HepG2 (cell line): Measurements from ENCODE around the gene FAM83G. TPM values are rescaled to one million over a fixed set of nuclear protein-coding genes. Genes with fewer than 3 reads are reported as not detected.
A peak's percentile ranks its signal among the peaks of the same experiment; 100 is the strongest.

Experiments used
- FOXP1 ChIP-seq, 2 experiments: fragments of 450-650 bp in 1 of 2; IDR thresholded peaks; 2 replicates each; pipeline ENCODE4 v1.6.1; 2017 to 2018; ENCODE audit warnings: antibody characterized with exemption in 1 of 2
- ISL2 ChIP-seq: sonication (generic); formaldehyde crosslinking; IDR thresholded peaks from 2 replicates; pipeline ENCODE4 v1.5.0; 2020; ENCODE audit warnings: missing genetic modification reagents
- MED1 ChIP-seq: sonication (generic); formaldehyde crosslinking; IDR thresholded peaks from 2 replicates; pipeline ENCODE4 v1.4.0; 2020; ENCODE audit warnings: missing genetic modification reagents
- MIXL1 ChIP-seq: IDR thresholded peaks from 2 replicates; pipeline ENCODE4 v1.6.1; 2016
- RFX3 ChIP-seq: IDR thresholded peaks from 2 replicates; pipeline ENCODE4 v1.6.1; 2016; ENCODE audit warnings: missing biosample characterization, missing genetic modification reagents
- SIN3A ChIP-seq: IDR thresholded peaks from 2 replicates; pipeline ENCODE4 v1.6.1; 2011; ENCODE audit warnings: low read depth, mild to moderate bottlenecking, control low read depth, low read length, borderline replicate concordance
- SMARCC2 ChIP-seq: fragments of 450-650 bp; IDR thresholded peaks from 2 replicates; pipeline ENCODE4 v1.6.1; 2017; ENCODE audit warnings: antibody characterized with exemption, mild to moderate bottlenecking
- SP5 ChIP-seq: IDR thresholded peaks from 2 replicates; pipeline ENCODE4 v1.6.1; 2016; ENCODE audit warnings: low read depth, borderline replicate concordance
- ZNF282 ChIP-seq: fragments of 450-650 bp; IDR thresholded peaks from 2 replicates; pipeline ENCODE4 v1.6.1; 2018; ENCODE audit not compliant: partially characterized antibody
- ZNF382 ChIP-seq: sonication (generic); formaldehyde crosslinking; IDR thresholded peaks from 2 replicates; pipeline ENCODE4 v1.5.0; 2020; ENCODE audit warnings: missing genetic modification reagents, mild to moderate bottlenecking, borderline replicate concordance
- ZNF564 ChIP-seq: sonication (generic); formaldehyde crosslinking; IDR thresholded peaks from 2 replicates; pipeline ENCODE4 v1.8.1; 2023; ENCODE audit warnings: mild to moderate bottlenecking, missing genetic modification reagents
- ZNF792 ChIP-seq: IDR thresholded peaks from 2 replicates; pipeline ENCODE4 v1.6.1; 2016
- ZNF83 ChIP-seq: sonication (generic); formaldehyde crosslinking; IDR thresholded peaks from 2 replicates; pipeline ENCODE4 v1.4.0; 2020; ENCODE audit warnings: missing genetic modification reagents, mild to moderate bottlenecking, borderline replicate concordance
- ZSCAN12 ChIP-seq: sonication (generic); formaldehyde crosslinking; IDR thresholded peaks from 2 replicates; pipeline ENCODE4 v1.9.0; 2021; ENCODE audit warnings: mild to moderate bottlenecking, missing genetic modification reagents
- polyA plus RNA-seq, 8 experiments: library from polyadenylated mRNA; depleted of rRNA in 3 of 8; stranded (reverse) in 7 of 8; unstranded in 1 of 8; fragments of >200 nt; fragmentation: Illumina TruSeq in 4 of 8; extraction: Trizol in 4 of 8; gene quantifications; 2 replicates each; pipeline versions ENCODE4 v1.2.1 to v1.2.3, GENCODE V29; 2011 to 2016; ENCODE audit warnings: low read depth in 4 of 8, missing spikeins in 1 of 8, mixed read lengths in 1 of 8; ENCODE audit not compliant: insufficient read depth in 1 of 8
- total RNA-seq, 5 experiments: library from RNA; depleted of rRNA; stranded (reverse); fragments of >200 nt; fragmentation: Illumina TruSeq; extraction: Trizol; gene quantifications; 2 replicates each; pipeline ENCODE4 v1.2.3, GENCODE V29; 2016; ENCODE audit warnings: low read depth in 1 of 5
- TF ChIP-seq, protein P1 (sequence below): sonication (generic); formaldehyde crosslinking; IDR thresholded peaks from 2 replicates; pipeline ENCODE4 v1.8.0; 2022; ENCODE audit warnings: missing genetic modification reagents, mild to moderate bottlenecking, moderate library complexity, borderline replicate concordance
- TF ChIP-seq, protein P2 (sequence below): sonication (generic); formaldehyde crosslinking; IDR thresholded peaks from 2 replicates; pipeline ENCODE4 v1.4.0; 2020; ENCODE audit warnings: missing genetic modification reagents
- TF ChIP-seq, protein P3 (sequence below): IDR thresholded peaks from 2 replicates; pipeline ENCODE4 v1.6.1; 2012; ENCODE audit warnings: inconsistent platforms
- TF ChIP-seq, protein P4 (sequence below): sonication (generic); formaldehyde crosslinking; IDR thresholded peaks from 2 replicates; pipeline ENCODE4 v1.4.0; 2020; ENCODE audit warnings: missing genetic modification reagents

FAM83G gene
- total and polyA plus RNA-seq, 2 of the 13 experiments (the other 11 are each of a cell fraction or from before 2014, with no cell fraction given), result 13.7 to 18.6 TPM

DNA sequence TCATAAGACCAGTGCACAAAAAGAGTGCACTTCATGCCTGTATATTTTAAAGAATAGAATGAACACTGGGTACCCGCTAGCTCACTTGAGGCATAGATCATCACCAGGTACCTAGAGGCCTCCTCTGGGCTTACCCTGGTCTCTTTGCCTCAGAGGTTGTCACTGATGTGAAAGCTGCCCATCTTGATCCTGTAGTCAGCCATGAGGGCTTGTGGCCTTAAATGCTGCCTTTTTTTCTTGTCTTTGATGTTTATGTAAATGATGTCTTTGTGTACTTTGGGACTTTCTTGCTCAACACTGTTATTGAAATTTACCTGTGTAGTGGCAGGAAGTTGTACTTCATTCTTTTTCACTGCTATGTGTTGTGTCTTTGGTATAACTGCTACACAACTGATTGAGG, 79.4 kb downstream of the FAM83G start (continued):
- TF ChIP-seq, protein P1, sequence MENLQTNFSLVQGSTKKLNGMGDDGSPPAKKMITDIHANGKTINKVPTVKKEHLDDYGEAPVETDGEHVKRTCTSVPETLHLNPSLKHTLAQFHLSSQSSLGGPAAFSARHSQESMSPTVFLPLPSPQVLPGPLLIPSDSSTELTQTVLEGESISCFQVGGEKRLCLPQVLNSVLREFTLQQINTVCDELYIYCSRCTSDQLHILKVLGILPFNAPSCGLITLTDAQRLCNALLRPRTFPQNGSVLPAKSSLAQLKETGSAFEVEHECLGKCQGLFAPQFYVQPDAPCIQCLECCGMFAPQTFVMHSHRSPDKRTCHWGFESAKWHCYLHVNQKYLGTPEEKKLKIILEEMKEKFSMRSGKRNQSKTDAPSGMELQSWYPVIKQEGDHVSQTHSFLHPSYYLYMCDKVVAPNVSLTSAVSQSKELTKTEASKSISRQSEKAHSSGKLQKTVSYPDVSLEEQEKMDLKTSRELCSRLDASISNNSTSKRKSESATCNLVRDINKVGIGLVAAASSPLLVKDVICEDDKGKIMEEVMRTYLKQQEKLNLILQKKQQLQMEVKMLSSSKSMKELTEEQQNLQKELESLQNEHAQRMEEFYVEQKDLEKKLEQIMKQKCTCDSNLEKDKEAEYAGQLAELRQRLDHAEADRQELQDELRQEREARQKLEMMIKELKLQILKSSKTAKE (CRISPR knock-in tag), result peak; percentile 23; the same call in 1 of the 2 replicates
- TF ChIP-seq MIXL1 (peak; percentile 56; the same call in 1 of the 2 replicates), ZNF83 (no peak), MED1 (CRISPR knock-in tag) (peak; percentile 72), ZSCAN12 (CRISPR knock-in tag) (no peak), SIN3A (no peak), SP5 (no peak), ISL2 (CRISPR knock-in tag) (no peak), RFX3 (CRISPR knock-in tag) (no peak), FOXP1 (IDR thresholded peaks at IDR 0.05) (no peak), FOXP1 (CRISPR knock-in tag; IDR thresholded peaks at IDR 0.05) (peak; percentile 94), ZNF792 (0 out of 2 replicates have a peak, but pooled peaks have one; percentile 34), ZNF382 (CRISPR knock-in tag) (no peak), SMARCC2 (no peak), ZNF564 (CRISPR knock-in tag) (no peak), ZNF282 (no peak)
- TF ChIP-seq, protein P2, sequence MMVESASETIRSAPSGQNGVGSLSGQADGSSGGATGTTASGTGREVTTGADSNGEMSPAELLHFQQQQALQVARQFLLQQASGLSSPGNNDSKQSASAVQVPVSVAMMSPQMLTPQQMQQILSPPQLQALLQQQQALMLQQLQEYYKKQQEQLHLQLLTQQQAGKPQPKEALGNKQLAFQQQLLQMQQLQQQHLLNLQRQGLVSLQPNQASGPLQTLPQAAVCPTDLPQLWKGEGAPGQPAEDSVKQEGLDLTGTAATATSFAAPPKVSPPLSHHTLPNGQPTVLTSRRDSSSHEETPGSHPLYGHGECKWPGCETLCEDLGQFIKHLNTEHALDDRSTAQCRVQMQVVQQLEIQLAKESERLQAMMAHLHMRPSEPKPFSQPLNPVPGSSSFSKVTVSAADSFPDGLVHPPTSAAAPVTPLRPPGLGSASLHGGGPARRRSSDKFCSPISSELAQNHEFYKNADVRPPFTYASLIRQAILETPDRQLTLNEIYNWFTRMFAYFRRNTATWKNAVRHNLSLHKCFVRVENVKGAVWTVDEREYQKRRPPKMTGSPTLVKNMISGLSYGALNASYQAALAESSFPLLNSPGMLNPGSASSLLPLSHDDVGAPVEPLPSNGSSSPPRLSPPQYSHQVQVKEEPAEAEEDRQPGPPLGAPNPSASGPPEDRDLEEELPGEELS, result peak; percentile 82
- TF ChIP-seq, protein P3, sequence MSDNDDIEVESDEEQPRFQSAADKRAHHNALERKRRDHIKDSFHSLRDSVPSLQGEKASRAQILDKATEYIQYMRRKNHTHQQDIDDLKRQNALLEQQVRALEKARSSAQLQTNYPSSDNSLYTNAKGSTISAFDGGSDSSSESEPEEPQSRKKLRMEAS, result peak; percentile 32; the same call in 1 of the 2 replicates
- TF ChIP-seq, protein P4, sequence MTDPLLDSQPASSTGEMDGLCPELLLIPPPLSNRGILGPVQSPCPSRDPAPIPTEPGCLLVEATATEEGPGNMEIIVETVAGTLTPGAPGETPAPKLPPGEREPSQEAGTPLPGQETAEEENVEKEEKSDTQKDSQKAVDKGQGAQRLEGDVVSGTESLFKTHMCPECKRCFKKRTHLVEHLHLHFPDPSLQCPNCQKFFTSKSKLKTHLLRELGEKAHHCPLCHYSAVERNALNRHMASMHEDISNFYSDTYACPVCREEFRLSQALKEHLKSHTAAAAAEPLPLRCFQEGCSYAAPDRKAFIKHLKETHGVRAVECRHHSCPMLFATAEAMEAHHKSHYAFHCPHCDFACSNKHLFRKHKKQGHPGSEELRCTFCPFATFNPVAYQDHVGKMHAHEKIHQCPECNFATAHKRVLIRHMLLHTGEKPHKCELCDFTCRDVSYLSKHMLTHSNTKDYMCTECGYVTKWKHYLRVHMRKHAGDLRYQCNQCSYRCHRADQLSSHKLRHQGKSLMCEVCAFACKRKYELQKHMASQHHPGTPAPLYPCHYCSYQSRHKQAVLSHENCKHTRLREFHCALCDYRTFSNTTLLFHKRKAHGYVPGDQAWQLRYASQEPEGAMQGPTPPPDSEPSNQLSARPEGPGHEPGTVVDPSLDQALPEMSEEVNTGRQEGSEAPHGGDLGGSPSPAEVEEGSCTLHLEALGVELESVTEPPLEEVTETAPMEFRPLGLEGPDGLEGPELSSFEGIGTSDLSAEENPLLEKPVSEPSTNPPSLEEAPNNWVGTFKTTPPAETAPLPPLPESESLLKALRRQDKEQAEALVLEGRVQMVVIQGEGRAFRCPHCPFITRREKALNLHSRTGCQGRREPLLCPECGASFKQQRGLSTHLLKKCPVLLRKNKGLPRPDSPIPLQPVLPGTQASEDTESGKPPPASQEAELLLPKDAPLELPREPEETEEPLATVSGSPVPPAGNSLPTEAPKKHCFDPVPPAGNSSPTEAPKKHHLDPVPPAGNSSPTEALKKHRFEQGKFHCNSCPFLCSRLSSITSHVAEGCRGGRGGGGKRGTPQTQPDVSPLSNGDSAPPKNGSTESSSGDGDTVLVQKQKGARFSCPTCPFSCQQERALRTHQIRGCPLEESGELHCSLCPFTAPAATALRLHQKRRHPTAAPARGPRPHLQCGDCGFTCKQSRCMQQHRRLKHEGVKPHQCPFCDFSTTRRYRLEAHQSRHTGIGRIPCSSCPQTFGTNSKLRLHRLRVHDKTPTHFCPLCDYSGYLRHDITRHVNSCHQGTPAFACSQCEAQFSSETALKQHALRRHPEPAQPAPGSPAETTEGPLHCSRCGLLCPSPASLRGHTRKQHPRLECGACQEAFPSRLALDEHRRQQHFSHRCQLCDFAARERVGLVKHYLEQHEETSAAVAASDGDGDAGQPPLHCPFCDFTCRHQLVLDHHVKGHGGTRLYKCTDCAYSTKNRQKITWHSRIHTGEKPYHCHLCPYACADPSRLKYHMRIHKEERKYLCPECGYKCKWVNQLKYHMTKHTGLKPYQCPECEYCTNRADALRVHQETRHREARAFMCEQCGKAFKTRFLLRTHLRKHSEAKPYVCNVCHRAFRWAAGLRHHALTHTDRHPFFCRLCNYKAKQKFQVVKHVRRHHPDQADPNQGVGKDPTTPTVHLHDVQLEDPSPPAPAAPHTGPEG (CRISPR knock-in tag), result no peak
